WTC11 (cell line): ENCODE measurements around the gene USP27X. TPM values are rescaled to one million over a fixed set of nuclear protein-coding genes. Genes with fewer than 3 reads are reported as not detected.

Source experiments
- ATAC-seq: fragments of 200-7000 bp; cut with Tn5 transposase; 2 replicates; pipeline ENCODE4 v1.10.0; 2021; ENCODE audit warnings: mild to moderate bottlenecking, moderate library complexity
- CTCF ChIA-PET: fragments of 300-600 bp; sonication (Branson Sonifier 250); formaldehyde crosslinking; loops from one replicate; lab custom pipeline; 2021; ENCODE audit warnings: antibody characterized with exemption; lab: Charles Lee
- POLR2A ChIA-PET: fragments of 350-600 bp; sonication (Branson Sonifier 250); formaldehyde crosslinking; loops from one replicate; lab custom pipeline; 2021; ENCODE audit warnings: antibody characterized with exemption; lab: Charles Lee
- DNase-seq: peaks from one replicate; pipeline ENCODE4 v3.0.0; 2021; ENCODE audit warnings: low spot score
- H3K27ac Mint-ChIP-seq: 2 replicates; pipeline ENCODE4 v1.8.0; 2021; ENCODE audit warnings: mixed read lengths
- H3K27me3 Mint-ChIP-seq: 2 replicates; pipeline ENCODE4 v1.8.0; 2021; ENCODE audit warnings: low read depth, mild to moderate bottlenecking, moderate library complexity, mixed read lengths
- H3K36me3 Mint-ChIP-seq: 2 replicates; pipeline ENCODE4 v1.8.0; 2021; ENCODE audit warnings: mixed read lengths
- H3K4me1 Mint-ChIP-seq: 2 replicates; pipeline ENCODE4 v1.8.0; 2022; ENCODE audit warnings: mixed read lengths
- H3K4me3 Mint-ChIP-seq: 2 replicates; pipeline ENCODE4 v1.8.0; 2021; ENCODE audit warnings: mild to moderate bottlenecking, moderate library complexity, mixed read lengths
- H3K9me3 Mint-ChIP-seq: 2 replicates; pipeline ENCODE4 v1.8.0; 2021; ENCODE audit warnings: mixed read lengths
- CREB1 ChIP-seq: sonication (generic); formaldehyde crosslinking; IDR thresholded peaks from 2 replicates; pipeline ENCODE4 v1.8.0; 2023; ENCODE audit warnings: mild to moderate bottlenecking, missing genetic modification reagents
- E2F4 ChIP-seq: sonication (generic); formaldehyde crosslinking; IDR thresholded peaks from 2 replicates; pipeline ENCODE4 v1.8.1; 2022; ENCODE audit warnings: low read depth, mild to moderate bottlenecking, moderate library complexity, missing genetic modification reagents, borderline replicate concordance
- ERG ChIP-seq: fragments of 250-450 bp; sonication (Bioruptor Pico); IDR thresholded peaks from 2 replicates; pipeline ENCODE4 v1.8.0; 2021; ENCODE audit warnings: mild to moderate bottlenecking
- GRHL2 ChIP-seq: fragments of 250-450 bp; sonication (Bioruptor Pico); IDR thresholded peaks from 2 replicates; pipeline ENCODE4 v1.8.0; 2022; ENCODE audit warnings: mild to moderate bottlenecking, moderate library complexity; ENCODE audit not compliant: insufficient replicate concordance, severe bottlenecking
- IRF1 ChIP-seq: sonication (generic); formaldehyde crosslinking; IDR thresholded peaks from 2 replicates; pipeline ENCODE4 v1.8.0; 2023; ENCODE audit warnings: missing genetic modification reagents
- NFE2L1 ChIP-seq: sonication (generic); formaldehyde crosslinking; IDR thresholded peaks from 2 replicates; pipeline ENCODE4 v1.8.1; 2023; ENCODE audit warnings: missing genetic modification reagents
- NR1H2 ChIP-seq: sonication (generic); formaldehyde crosslinking; IDR thresholded peaks from 2 replicates; pipeline ENCODE4 v1.9.0; 2021; ENCODE audit warnings: mild to moderate bottlenecking, moderate library complexity, missing genetic modification reagents
- NR2C2 ChIP-seq: sonication (generic); formaldehyde crosslinking; IDR thresholded peaks from 2 replicates; pipeline ENCODE4 v1.8.0; 2022; ENCODE audit warnings: mild to moderate bottlenecking, missing genetic modification reagents
- OVOL2 ChIP-seq: fragments of 250-450 bp; sonication (Bioruptor Pico); IDR thresholded peaks from 2 replicates; pipeline ENCODE4 v1.9.0; 2021; ENCODE audit warnings: mild to moderate bottlenecking, borderline replicate concordance
- TEAD1 ChIP-seq: sonication (generic); formaldehyde crosslinking; IDR thresholded peaks from 2 replicates; pipeline ENCODE4 v1.8.0; 2022; ENCODE audit warnings: mild to moderate bottlenecking, missing genetic modification reagents
- ZBTB21 ChIP-seq: sonication (generic); formaldehyde crosslinking; IDR thresholded peaks from 2 replicates; pipeline ENCODE4 v1.8.1; 2023; ENCODE audit warnings: mild to moderate bottlenecking, missing genetic modification reagents, borderline replicate concordance
- ZMAT4 ChIP-seq: fragments of 250-450 bp; sonication (Bioruptor Pico); IDR thresholded peaks from 2 replicates; pipeline ENCODE4 v1.9.0; 2021; ENCODE audit warnings: mild to moderate bottlenecking
- ZNF121 ChIP-seq: sonication (generic); formaldehyde crosslinking; IDR thresholded peaks from 2 replicates; pipeline ENCODE4 v1.8.0; 2023; ENCODE audit warnings: missing genetic modification reagents
- ZNF232 ChIP-seq: sonication (generic); formaldehyde crosslinking; IDR thresholded peaks from 2 replicates; pipeline ENCODE4 v1.8.0; 2022; ENCODE audit warnings: mild to moderate bottlenecking, missing genetic modification reagents
- total RNA-seq: library from RNA; stranded (reverse); gene quantifications from 3 replicates; pipeline ENCODE4 v1.2.3, GENCODE V29; 2021
- TF ChIP-seq, protein P1 (sequence below): fragments of 250-450 bp; sonication (Bioruptor Pico); IDR thresholded peaks from 2 replicates; pipeline ENCODE4 v1.9.0; 2021; ENCODE audit warnings: moderate library complexity, mild to moderate bottlenecking, inconsistent platforms, borderline replicate concordance
- TF ChIP-seq, protein P2 (sequence below): sonication (generic); formaldehyde crosslinking; IDR thresholded peaks from 2 replicates; pipeline ENCODE4 v1.8.0; 2022; ENCODE audit warnings: mild to moderate bottlenecking, missing genetic modification reagents

Gene USP27X
- total RNA-seq, 1 experiment from 2014 or later = 5.1 TPM

GRCh38 chrX:49877397-49878101 is 1.7 kb upstream of the USP27X start (continued):
- TF ChIP-seq OVOL2 (CRISPR knock-in tag) = no peak
- TF ChIP-seq ZMAT4 (CRISPR knock-in tag) = no peak
- no peak for TF ChIP-seq GRHL2 (CRISPR knock-in tag)
- no peak for TF ChIP-seq ZBTB21 (CRISPR knock-in tag)
- TF ChIP-seq NFE2L1 (CRISPR knock-in tag) = no peak
- TF ChIP-seq CREB1 = no peak
- TF ChIP-seq, protein P1, sequence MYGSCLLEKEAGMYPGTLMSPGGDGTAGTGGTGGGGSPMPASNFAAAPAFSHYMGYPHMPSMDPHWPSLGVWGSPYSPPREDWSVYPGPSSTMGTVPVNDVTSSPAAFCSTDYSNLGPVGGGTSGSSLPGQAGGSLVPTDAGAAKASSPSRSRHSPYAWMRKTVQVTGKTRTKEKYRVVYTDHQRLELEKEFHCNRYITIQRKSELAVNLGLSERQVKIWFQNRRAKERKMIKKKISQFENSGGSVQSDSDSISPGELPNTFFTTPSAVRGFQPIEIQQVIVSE (CRISPR knock-in tag) = no peak

DNA sequence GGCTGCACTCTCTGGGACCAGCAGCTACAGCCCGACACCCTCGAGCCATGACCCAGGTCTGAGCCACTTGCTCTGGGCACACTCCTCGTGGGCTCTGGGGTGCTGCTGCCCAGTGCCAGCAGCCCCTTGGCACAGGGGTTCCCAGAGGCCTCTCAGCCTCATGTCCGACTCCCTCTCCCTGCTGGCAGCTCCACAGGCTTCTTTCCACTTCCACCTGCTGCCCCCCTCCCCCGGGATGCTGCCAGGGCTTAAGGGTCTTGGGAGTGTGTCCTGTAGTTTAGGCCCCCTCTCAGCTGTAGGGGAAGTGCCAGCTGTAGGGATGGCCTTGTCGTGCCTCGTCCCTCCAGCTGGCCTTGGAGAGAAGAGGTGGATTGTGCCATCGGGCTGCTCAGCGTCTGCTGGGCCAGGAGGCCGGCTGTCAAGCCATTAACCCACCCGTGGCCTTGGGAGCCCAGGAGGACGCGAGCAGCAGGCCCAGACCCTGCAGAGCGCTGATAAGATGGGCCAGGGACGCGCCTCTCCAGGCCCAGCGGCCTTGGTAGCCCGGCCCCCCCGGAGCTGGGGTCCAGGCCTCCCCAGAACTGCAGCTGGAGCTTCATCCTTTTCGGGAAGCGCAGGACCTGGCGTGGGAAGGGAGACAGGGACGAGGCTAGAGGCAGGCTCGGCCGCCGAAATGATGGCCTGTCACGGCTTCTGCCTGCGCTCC is 1.0 kb upstream of the USP27X start:
- Mint-ChIP-seq H3K4me1 (peaks cover 18% of the 10 kb centered on the region), H3K27me3 (peaks cover 15% of the 10 kb centered on the region)
- POLR2A ChIA-PET = interaction anchor here (1.1 kb wide), 1 partner anchor 44 kb away, joined by 3 read pairs; the partner anchor contains the start of gene CLCN5
- no peak for TF ChIP-seq NR1H2 (CRISPR knock-in tag)
- TF ChIP-seq TEAD1 = no peak
- TF ChIP-seq, protein P2, sequence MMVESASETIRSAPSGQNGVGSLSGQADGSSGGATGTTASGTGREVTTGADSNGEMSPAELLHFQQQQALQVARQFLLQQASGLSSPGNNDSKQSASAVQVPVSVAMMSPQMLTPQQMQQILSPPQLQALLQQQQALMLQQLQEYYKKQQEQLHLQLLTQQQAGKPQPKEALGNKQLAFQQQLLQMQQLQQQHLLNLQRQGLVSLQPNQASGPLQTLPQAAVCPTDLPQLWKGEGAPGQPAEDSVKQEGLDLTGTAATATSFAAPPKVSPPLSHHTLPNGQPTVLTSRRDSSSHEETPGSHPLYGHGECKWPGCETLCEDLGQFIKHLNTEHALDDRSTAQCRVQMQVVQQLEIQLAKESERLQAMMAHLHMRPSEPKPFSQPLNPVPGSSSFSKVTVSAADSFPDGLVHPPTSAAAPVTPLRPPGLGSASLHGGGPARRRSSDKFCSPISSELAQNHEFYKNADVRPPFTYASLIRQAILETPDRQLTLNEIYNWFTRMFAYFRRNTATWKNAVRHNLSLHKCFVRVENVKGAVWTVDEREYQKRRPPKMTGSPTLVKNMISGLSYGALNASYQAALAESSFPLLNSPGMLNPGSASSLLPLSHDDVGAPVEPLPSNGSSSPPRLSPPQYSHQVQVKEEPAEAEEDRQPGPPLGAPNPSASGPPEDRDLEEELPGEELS (CRISPR knock-in tag) = no peak
- TF ChIP-seq ZNF232 (CRISPR knock-in tag) = no peak
- TF ChIP-seq, all 79 proteins: peak for 0
- Mint-ChIP-seq H3K36me3 (no peaks in the 10 kb centered on the region), H3K9me3 (no peaks in the 10 kb centered on the region), H3K27ac (no peak overlapping the region), H3K4me3 (peak overlapping the region; percentile 73)
- no peak for DNase-seq
- CTCF ChIA-PET = interaction anchor here (0.6 to 3.0 kb wide), 16 partner anchors 9 to 569 kb away, joined by 3 to 20 read pairs (median 3); partner anchors contain the start of gene CLCN5
- no peak for ATAC-seq

DNA sequence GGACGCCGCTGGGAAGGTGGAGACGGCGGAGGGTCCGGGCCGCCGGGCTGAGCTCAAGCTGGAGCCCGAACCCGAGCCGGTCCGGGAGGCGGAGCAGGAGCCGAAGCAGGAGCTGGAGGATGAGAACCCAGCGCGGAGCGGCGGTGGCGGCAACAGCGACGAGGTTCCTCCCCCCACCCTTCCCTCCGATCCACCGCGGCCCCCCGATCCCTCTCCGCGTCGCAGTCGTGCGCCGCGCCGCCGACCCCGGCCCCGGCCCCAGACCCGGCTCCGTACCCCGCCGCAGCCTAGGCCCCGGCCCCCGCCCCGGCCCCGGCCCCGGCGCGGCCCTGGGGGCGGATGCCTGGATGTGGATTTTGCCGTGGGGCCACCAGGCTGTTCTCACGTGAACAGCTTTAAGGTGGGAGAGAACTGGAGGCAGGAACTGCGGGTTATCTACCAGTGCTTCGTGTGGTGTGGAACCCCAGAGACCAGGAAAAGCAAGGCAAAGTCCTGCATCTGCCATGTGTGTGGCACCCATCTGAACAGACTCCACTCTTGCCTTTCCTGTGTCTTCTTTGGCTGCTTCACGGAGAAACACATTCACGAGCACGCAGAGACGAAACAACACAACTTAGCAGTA is 483 bp downstream of the USP27X start:
- POLR2A ChIA-PET = interaction anchor here (1.1 kb wide), 1 partner anchor 43 kb away, joined by 3 read pairs; the partner anchor contains the start of gene CLCN5
- Mint-ChIP-seq H3K4me1 (peaks cover 18% of the 10 kb centered on the region), H3K36me3 (no peaks in the 10 kb centered on the region), H3K27ac (no peak overlapping the region), H3K9me3 (no peaks in the 10 kb centered on the region), H3K27me3 (peaks cover 15% of the 10 kb centered on the region), H3K4me3 (peak overlapping the region; percentile 76)
- no peak for TF ChIP-seq IRF1 (CRISPR knock-in tag)
- no peak for TF ChIP-seq NR2C2 (CRISPR knock-in tag)
- no peak for TF ChIP-seq ERG
- no peak for TF ChIP-seq E2F4
- no peak for TF ChIP-seq ZNF121 (CRISPR knock-in tag)
- ATAC-seq (peak; percentile 10), DNase-seq (no peak)
- CTCF ChIA-PET = interaction anchor here (0.6 to 3.0 kb wide), 7 partner anchors 9 to 101 kb away, joined by 3 to 20 read pairs (median 3); partner anchors contain the start of gene CLCN5
